SK-N-SH treated with all-trans-retinoic acid at 6 μM for 48 hours (cell line): ENCODE measurements around the gene TBL1XR1.

Source experiments
- ARNTL ChIP-seq: fragments of 450-650 bp; formaldehyde crosslinking; IDR thresholded peaks from 2 replicates; pipeline ENCODE4 v1.5.0; 2020; ENCODE audit warnings: low read depth, mild to moderate bottlenecking, moderate library complexity, borderline replicate concordance
- TOX ChIP-seq: fragments of 250-450 bp; sonication (Bioruptor Pico); IDR thresholded peaks from 2 replicates; pipeline ENCODE4 v1.8.0; 2021; ENCODE audit warnings: mild to moderate bottlenecking, moderate library complexity, borderline replicate concordance
- TF ChIP-seq, protein P1 (sequence below): fragments of 250-450 bp; sonication (Bioruptor Pico); IDR thresholded peaks from 2 replicates; pipeline ENCODE4 v1.5.1; 2020; ENCODE audit warnings: low read depth, mild to moderate bottlenecking, moderate library complexity

DNA sequence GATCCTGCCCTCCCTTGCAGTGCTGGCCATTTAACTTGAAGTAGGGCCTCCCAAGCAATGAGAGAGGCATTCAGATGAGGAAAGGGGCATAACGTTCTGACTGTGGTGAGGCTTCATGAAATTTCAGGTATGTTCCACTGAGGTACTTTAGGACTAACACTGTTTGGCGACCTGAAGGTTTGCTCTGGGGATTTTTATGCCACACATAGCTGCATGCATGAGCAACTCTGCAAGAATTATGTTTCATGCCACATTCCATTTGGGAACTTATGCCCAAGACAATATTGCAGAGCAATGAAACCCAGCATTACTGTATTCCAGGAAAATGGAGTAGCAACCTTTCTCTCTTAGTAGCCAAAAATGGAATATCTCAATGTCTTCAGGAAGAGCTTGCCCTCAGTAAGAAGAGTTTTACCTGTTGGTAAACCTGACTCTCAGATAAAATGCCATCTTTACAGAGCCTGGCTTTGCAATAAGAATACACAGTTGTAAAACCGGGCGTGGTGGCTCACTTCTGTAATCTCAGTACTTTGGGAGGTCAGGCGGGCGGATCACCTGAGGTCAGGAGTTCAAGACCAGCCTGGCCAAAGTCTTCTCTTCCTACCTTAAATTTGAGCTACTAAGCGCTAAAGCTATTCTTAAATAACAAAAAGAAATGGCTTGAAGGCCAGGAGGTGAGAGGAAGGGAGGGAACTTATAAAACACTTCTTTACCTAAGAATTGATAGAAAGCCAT, 16.7 kb upstream of the TBL1XR1 start:
- TF ChIP-seq TOX (no peak), ARNTL (CRISPR knock-in tag) (no peak)
- TF ChIP-seq, protein P1, sequence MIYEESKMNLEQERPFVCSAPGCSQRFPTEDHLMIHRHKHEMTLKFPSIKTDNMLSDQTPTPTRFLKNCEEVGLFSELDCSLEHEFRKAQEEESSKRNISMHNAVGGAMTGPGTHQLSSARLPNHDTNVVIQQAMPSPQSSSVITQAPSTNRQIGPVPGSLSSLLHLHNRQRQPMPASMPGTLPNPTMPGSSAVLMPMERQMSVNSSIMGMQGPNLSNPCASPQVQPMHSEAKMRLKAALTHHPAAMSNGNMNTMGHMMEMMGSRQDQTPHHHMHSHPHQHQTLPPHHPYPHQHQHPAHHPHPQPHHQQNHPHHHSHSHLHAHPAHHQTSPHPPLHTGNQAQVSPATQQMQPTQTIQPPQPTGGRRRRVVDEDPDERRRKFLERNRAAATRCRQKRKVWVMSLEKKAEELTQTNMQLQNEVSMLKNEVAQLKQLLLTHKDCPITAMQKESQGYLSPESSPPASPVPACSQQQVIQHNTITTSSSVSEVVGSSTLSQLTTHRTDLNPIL: no peak
